K562 (cell line): ENCODE data around the gene TCF4. TPM values are rescaled to one million over a fixed set of nuclear protein-coding genes. Genes with fewer than 3 reads are reported as not detected.

Source experiments
- ATAC-seq: fragments of 200-7000 bp; cut with Tn5 transposase; 3 replicates; pipeline ENCODE4 v1.9.1; 2020; ENCODE audit warnings: moderate library complexity
- BruUV-seq: library from RNA; stranded (reverse); fragments of 400-500 nt; replicated peaks from 2 replicates; lab custom pipeline; 2021; lab: Mats Ljungman, UMichigan
- CTCF ChIA-PET: fragments of 300-600 bp; formaldehyde crosslinking; extraction: SDS; loops from one replicate; lab custom pipeline; 2021; ENCODE audit warnings: low intra/inter-chr PET ratio; lab: Yijun Ruan, JAX
- POLR2A ChIA-PET: fragments of 300-600, 350-650 bp; sonication (Branson Sonifier 250); formaldehyde crosslinking; extraction: SDS; loops from one replicate; lab custom pipeline; 2021; ENCODE audit warnings: antibody characterized with exemption, inconsistent platforms; lab: Yijun Ruan, JAX
- DNase-seq, 4 experiments: peaks; one replicate each; pipeline versions ENCODE4 v3.0.0 to v3.0.0-alpha.2; 2011 to 2018; ENCODE audit warnings: low spot score in 3 of 4, mixed read lengths in 3 of 4; ENCODE audit errors: extremely low read depth in 1 of 4
- FAIRE-seq: peaks from 2 replicates; lab custom pipeline; 2011; peaks lifted over from hg19 to GRCh38; lab: Jason Lieb, UNC
- H2AFZ ChIP-seq: 2 replicates; pipeline ENCODE4 v1.6.0; 2011; ENCODE audit warnings: low read depth, low read length, control low read depth, inconsistent platforms
- H3K27ac ChIP-seq: fragments of 200-600 bp; 3 replicates; pipeline ENCODE4 v1.8.0; 2011; ENCODE audit warnings: low read depth, mild to moderate bottlenecking, control low read depth, inconsistent platforms, low read length, moderate library complexity, mixed read lengths; ENCODE audit errors: extremely low read depth
- H3K27me3 ChIP-seq, 2 experiments: fragments of 300-600 bp in 1 of 2; 2 replicates in 1 of 2; 3 replicates in 1 of 2; pipeline versions ENCODE4 v1.6.0 to v1.8.0; 2011; ENCODE audit warnings: inconsistent platforms in 2 of 2, low read length in 2 of 2, mild to moderate bottlenecking in 1 of 2, mixed read lengths in 1 of 2, moderate library complexity in 1 of 2; ENCODE audit not compliant: control insufficient read depth in 2 of 2, insufficient read depth in 2 of 2
- H3K36me3 ChIP-seq: fragments of 300-600 bp; 3 replicates; pipeline ENCODE4 v1.8.0; 2011; ENCODE audit warnings: mild to moderate bottlenecking, low read length, inconsistent platforms; ENCODE audit not compliant: control insufficient read depth, insufficient read depth
- H3K4me1 ChIP-seq, 2 experiments: fragments of 200-600 bp in 1 of 2; replicated peaks in 1 of 2; 2 replicates in 1 of 2; 3 replicates in 1 of 2; pipeline versions ENCODE4 v1.5.1 to v1.8.0; 2011; ENCODE audit warnings: inconsistent platforms in 2 of 2, low read length in 2 of 2, mild to moderate bottlenecking in 1 of 2, mixed read lengths in 1 of 2, moderate library complexity in 1 of 2; ENCODE audit not compliant: control insufficient read depth in 2 of 2, insufficient read depth in 2 of 2
- H3K4me2 ChIP-seq: 2 replicates; pipeline ENCODE4 v1.6.1; 2011; ENCODE audit warnings: low read length, control low read depth, inconsistent platforms, mixed read lengths; ENCODE audit not compliant: insufficient read depth
- H3K4me3 ChIP-seq: fragments of 200-600 bp; sonication (generic), shearing (Covaris generic); 2 replicates; pipeline ENCODE4 v1.5.1; 2016; ENCODE audit warnings: control low read depth, inconsistent platforms
- H3K79me2 ChIP-seq: fragments of 200-600 bp; 3 replicates; pipeline ENCODE4 v1.8.0; 2011; ENCODE audit warnings: low read length, inconsistent platforms; ENCODE audit not compliant: control insufficient read depth, insufficient read depth
- H3K9ac ChIP-seq, 2 experiments: 2 replicates each; pipeline versions ENCODE4 v1.6.0 to v1.6.1; 2011; ENCODE audit warnings: low read depth in 2 of 2, low read length in 2 of 2, control low read depth in 1 of 2, inconsistent platforms in 1 of 2, mild to moderate bottlenecking in 1 of 2, mixed read lengths in 1 of 2; ENCODE audit not compliant: insufficient read depth in 1 of 2
- H3K9me1 ChIP-seq: one replicate; pipeline ENCODE4 v1.6.0; 2011; ENCODE audit warnings: inconsistent platforms, mild to moderate bottlenecking, low read length, moderate library complexity; ENCODE audit not compliant: control insufficient read depth, insufficient read depth
- H3K9me3 ChIP-seq: replicated peaks from 2 replicates; pipeline ENCODE4 v1.5.1; 2011; ENCODE audit warnings: low read depth, low read length, inconsistent platforms; ENCODE audit not compliant: control insufficient read depth, insufficient read depth
- H4K20me1 ChIP-seq: replicated peaks from 2 replicates; pipeline ENCODE4 v1.6.1; 2011; ENCODE audit warnings: low read length, inconsistent platforms, mixed read lengths; ENCODE audit not compliant: control insufficient read depth, insufficient read depth
- CBX8 ChIP-seq: fragments of 200-600 bp; sonication (generic); IDR thresholded peaks from 2 replicates; pipeline ENCODE4 v1.6.1; 2012; ENCODE audit warnings: borderline replicate concordance, mixed run types, low read depth, mild to moderate bottlenecking, moderate library complexity, mixed read lengths, low read length, control low read depth, inconsistent platforms; ENCODE audit not compliant: poor library complexity, severe bottlenecking; ENCODE audit errors: extremely low read depth
- ELF4 ChIP-seq: fragments of 450-650 bp; formaldehyde crosslinking; IDR thresholded peaks from 2 replicates; pipeline ENCODE4 v1.4.0; 2022; ENCODE audit warnings: missing genetic modification characterization
- SETDB1 ChIP-seq: IDR thresholded peaks from one replicate; pipeline ENCODE4 v1.6.1; 2012; ENCODE audit warnings: low read length, control low read depth, inconsistent platforms
- SMARCA5 ChIP-seq: fragments of 450-650 bp; IDR thresholded peaks from 2 replicates; pipeline ENCODE4 v1.6.1; 2016
- ZNF444 ChIP-seq: fragments of 250-450 bp; sonication (Bioruptor Pico); IDR thresholded peaks from 2 replicates; pipeline ENCODE4 v1.4.0; 2020; ENCODE audit warnings: mild to moderate bottlenecking, moderate library complexity
- ZNF75A ChIP-seq: fragments of 450-650 bp; formaldehyde crosslinking; IDR thresholded peaks from 2 replicates; pipeline ENCODE4 v1.4.0; 2020; ENCODE audit warnings: mild to moderate bottlenecking
- WGBS: fragments of 100-300 bp; shearing (Covaris generic); methylation state at CpG from one replicate; pipeline ENCODE4 v1.1.6; 2016; ENCODE audit warnings: low coverage, mixed read lengths; ENCODE audit not compliant: insufficient coverage; ENCODE audit errors: missing lambda C conversion rate; 5-methylcytosine and 5-hydroxymethylcytosine counted together
- in situ Hi-C: fragments of 300-500 bp; cut with MboI; formaldehyde crosslinking; loops from 4 replicates; pipeline ENCODE4 v1.15.0; 2018; ENCODE audit warnings: inconsistent platforms, mixed read lengths
- intact Hi-C: fragments of 100-400 bp; cut with micrococcal nuclease; formaldehyde crosslinking; loops from 2 replicates; pipeline ENCODE4 v1.14.2; 2022
- polyA plus RNA-seq, 8 experiments: library from polyadenylated mRNA; depleted of rRNA in 4 of 8; stranded (reverse) in 5 of 8; unstranded in 3 of 8; fragments of >200 nt; fragmentation: Nextera tagmentation in 2 of 8; fragmentation: Illumina TruSeq in 1 of 8; extraction: Ambion mirVana in 2 of 8; extraction: Trizol in 1 of 8; gene quantifications; 2 replicates each; pipeline versions ENCODE4 v1.2.1 to v1.2.3, GENCODE V29; 2011 to 2014; ENCODE audit warnings: inconsistent platforms in 1 of 8, missing spikeins in 1 of 8
- total RNA-seq, 7 experiments: library from RNA; depleted of rRNA in 6 of 7; stranded (reverse); fragments of >200 nt in 6 of 7; fragmentation: Illumina TruSeq in 2 of 7; extraction: Trizol in 2 of 7; gene quantifications; 2 replicates each; pipeline versions ENCODE4 v1.2.1 to v1.2.3, GENCODE V29; 2011 to 2021; ENCODE audit warnings: low replicate concordance in 1 of 7
- TF ChIP-seq, protein P1 (sequence below): fragments of 150-350 bp; conservative IDR thresholded peaks from 2 replicates; pipeline ENCODE4 v1.6.1; 2014; ENCODE audit warnings: low read length

The TCF4 gene
- total and polyA plus RNA-seq, 9 of the 15 experiments (the other 6 are each of a cell fraction or from before 2014, with no cell fraction given), result 4.8 to 24.7 (median 15.2) TPM

DNA sequence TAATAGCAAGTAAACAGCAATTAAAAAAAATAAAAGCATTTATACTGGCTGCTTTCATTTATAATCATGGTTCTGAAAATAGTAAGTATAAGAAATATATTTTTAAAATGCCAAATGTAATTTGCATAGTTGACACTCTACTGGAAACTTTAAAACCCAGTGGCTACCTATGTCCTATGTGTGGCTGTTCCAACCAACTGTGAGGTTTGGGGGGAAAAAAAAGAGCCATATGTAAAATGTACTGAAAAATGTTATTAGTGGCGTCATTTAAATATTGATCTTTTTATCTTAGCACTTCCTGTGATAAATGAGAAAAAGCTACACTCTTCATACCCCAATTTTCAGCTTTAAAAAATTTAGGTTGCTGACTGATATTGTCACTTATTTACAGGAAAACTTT lies 270.7 kb downstream of the TCF4 start:
- Histone ChIP-seq H3K4me3 (no peak overlapping the region), H3K9me1 (no peaks in the 10 kb centered on the region), H3K4me2 (no peak overlapping the region), H3K9me3 (no peaks in the 10 kb centered on the region), H3K9ac (no peak overlapping the region), H3K4me1 (no peaks in the 10 kb centered on the region), H3K27ac (no peak overlapping the region), H3K79me2 (no peaks in the 10 kb centered on the region), H4K20me1 (no peaks in the 10 kb centered on the region; the same call in 1 of the 2 replicates), H2AFZ (no peak overlapping the region), H3K27me3 (no peaks in the 10 kb centered on the region), H3K36me3 (no peaks in the 10 kb centered on the region)
- BruUV-seq, result no TSS peak
- ChIA-PET POLR2A (interaction anchor here (0.7 to 1.7 kb wide), 4 partner anchors 11 to 414 kb away, joined by 3 to 6 read pairs (median 4); no protein-coding TSS in a partner anchor), CTCF (no interaction called here)
- 73% methylated on average over 1 of the region's 1 CpG for WGBS
- intact Hi-C loops (no loop called here), in situ Hi-C loops (no loop called here)
- DNase-seq, result no peak
- TF ChIP-seq ZNF444 (CRISPR knock-in tag) (no peak), ELF4 (CRISPR knock-in tag) (no peak), ZNF75A (no peak), SETDB1 (no peak), SMARCA5 (no peak), CBX8 (no peak)
- TF ChIP-seq, protein P1, sequence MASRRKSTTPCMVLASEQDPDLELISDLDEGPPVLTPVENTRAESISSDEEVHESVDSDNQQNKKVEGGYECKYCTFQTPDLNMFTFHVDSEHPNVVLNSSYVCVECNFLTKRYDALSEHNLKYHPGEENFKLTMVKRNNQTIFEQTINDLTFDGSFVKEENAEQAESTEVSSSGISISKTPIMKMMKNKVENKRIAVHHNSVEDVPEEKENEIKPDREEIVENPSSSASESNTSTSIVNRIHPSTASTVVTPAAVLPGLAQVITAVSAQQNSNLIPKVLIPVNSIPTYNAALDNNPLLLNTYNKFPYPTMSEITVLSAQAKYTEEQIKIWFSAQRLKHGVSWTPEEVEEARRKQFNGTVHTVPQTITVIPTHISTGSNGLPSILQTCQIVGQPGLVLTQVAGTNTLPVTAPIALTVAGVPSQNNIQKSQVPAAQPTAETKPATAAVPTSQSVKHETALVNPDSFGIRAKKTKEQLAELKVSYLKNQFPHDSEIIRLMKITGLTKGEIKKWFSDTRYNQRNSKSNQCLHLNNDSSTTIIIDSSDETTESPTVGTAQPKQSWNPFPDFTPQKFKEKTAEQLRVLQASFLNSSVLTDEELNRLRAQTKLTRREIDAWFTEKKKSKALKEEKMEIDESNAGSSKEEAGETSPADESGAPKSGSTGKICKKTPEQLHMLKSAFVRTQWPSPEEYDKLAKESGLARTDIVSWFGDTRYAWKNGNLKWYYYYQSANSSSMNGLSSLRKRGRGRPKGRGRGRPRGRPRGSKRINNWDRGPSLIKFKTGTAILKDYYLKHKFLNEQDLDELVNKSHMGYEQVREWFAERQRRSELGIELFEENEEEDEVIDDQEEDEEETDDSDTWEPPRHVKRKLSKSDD, result no peak
- no peak for ATAC-seq
- FAIRE-seq, result no peak
